Sigmoid colon (tissue), 4 donors: ENCODE data around the gene EHBP1.

Experiments used
- CTCF ChIP-seq, 4 experiments: fragments of 450-650 bp in 3 of 4; fragments of 200-600 bp in 1 of 4; IDR thresholded peaks; one replicate each; pipeline ENCODE4 v1.5.1; 2016 to 2019; ENCODE audit warnings: antibody characterized with exemption in 4 of 4, mild to moderate bottlenecking in 3 of 4, moderate library complexity in 2 of 4
- EP300 ChIP-seq, 4 donors: sonication (generic); formaldehyde crosslinking; IDR thresholded peaks; one replicate each; pipeline ENCODE4 v1.6.1; 2017; ENCODE audit warnings: antibody characterized with exemption in 4 of 4
- POLR2A ChIP-seq, 2 donors: fragments of 450-650 bp; IDR thresholded peaks; one replicate each; pipeline ENCODE4 v1.6.1; 2016; ENCODE audit warnings: antibody characterized with exemption in 2 of 2, mild to moderate bottlenecking in 2 of 2, moderate library complexity in 2 of 2
- POLR2AphosphoS5 ChIP-seq, 4 donors: sonication (generic); formaldehyde crosslinking; IDR thresholded peaks; one replicate each; pipeline ENCODE4 v1.6.1; 2017; ENCODE audit warnings: antibody characterized with exemption in 4 of 4

- TF ChIP-seq EP300 (IDR thresholded peaks at IDR 0.05): no peak
- TF ChIP-seq CTCF (IDR thresholded peaks at IDR 0.05): no peak
- TF ChIP-seq POLR2A (IDR thresholded peaks at IDR 0.05): no peak
- no peak for TF ChIP-seq POLR2AphosphoS5 (IDR thresholded peaks at IDR 0.05)
Observed at GRCh38 chr2:63073994-63074393, 368.5 kb downstream of the EHBP1 start.
